ENCODE measurements around the gene PICK1.
"Not testable (repeated sequence)": the region's sequence is repeated elsewhere in the genome, so short reads cannot be mapped to it uniquely, and the experiment has no call there.

PICK1 gene

GRCh38 chr22:38032681-38033521 lies 24.3 kb upstream of the PICK1 start:
- no peak for TF ChIP-seq ZFX (IDR thresholded peaks at IDR 0.05)
- TF ChIP-seq CTCF (conservative IDR thresholded peaks at IDR 0.05), result no peak
- no peak overlapping the region for H3K27ac ChIP-seq

- H3K27ac ChIP-seq, result peak overlapping the region; percentile 41
- TF ChIP-seq CTCF (conservative IDR thresholded peaks at IDR 0.05), result no peak
These were observed 23.5 kb upstream of the PICK1 start for GRCh38 chr22:38033522-38034277.

- no peak for TF ChIP-seq ZFX (IDR thresholded peaks at IDR 0.05)
- no peak for TF ChIP-seq CTCF (conservative IDR thresholded peaks at IDR 0.05)
- H3K27ac ChIP-seq, result peak overlapping the region; percentile 41
These were observed 22.8 kb upstream of the PICK1 start for GRCh38 chr22:38034278-38034882.

- TF ChIP-seq CTCF (conservative IDR thresholded peaks at IDR 0.05) (no peak), ZFX (IDR thresholded peaks at IDR 0.05) (no peak)
- H3K27ac ChIP-seq, result peak overlapping the region; percentile 41
These were observed 22.2 kb upstream of the PICK1 start for GRCh38 chr22:38034884-38035529.

- no peak overlapping the region for H3K27ac ChIP-seq
- TF ChIP-seq ZFX (IDR thresholded peaks at IDR 0.05), result no peak
- TF ChIP-seq CTCF (conservative IDR thresholded peaks at IDR 0.05), result no peak
These were observed 21.7 kb upstream of the PICK1 start for GRCh38 chr22:38035530-38035885.

GRCh38 chr22:38036392-38037062 lies 20.7 kb upstream of the PICK1 start:
- TF ChIP-seq CTCF (conservative IDR thresholded peaks at IDR 0.05) (no peak), ZFX (IDR thresholded peaks at IDR 0.05) (no peak)

GRCh38 chr22:38037367-38038150 lies 19.6 kb upstream of the PICK1 start:
- H3K27ac ChIP-seq, result not testable (repeated sequence)

More at GRCh38 chr22:38036392-38037062, 20.7 kb upstream of the PICK1 start:
- no peak overlapping the region for H3K27ac ChIP-seq
